ENCODE data around the gene SLC29A1. TPM values are rescaled to one million over a fixed set of nuclear protein-coding genes. Genes with fewer than 3 reads are reported as not detected.

The SLC29A1 gene
- total and polyA plus RNA-seq, 9 of the 15 experiments (the other 6 are each of a cell fraction or from before 2014, with no cell fraction given) = 18.9 to 170 (median 57.7) TPM

DNA sequence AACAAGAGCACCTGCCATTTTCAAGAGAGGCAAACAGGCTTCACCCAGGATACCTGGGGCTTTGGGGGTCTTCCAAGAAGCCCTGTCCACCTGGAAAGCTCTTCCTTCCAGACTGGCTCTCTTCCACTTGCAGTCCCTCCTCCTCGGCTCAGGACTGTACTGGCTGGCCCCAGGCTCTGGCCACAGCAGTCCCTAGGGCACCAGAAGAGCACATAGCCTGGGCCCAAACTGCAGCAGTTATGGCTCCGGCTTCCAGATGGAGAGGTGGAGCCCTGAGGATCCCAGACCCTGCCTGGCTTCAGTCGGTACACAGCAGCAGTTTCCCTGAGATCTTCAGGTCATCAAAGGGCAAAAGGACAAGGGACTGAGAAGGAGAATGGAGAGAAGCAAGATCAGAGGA lies 35.5 kb downstream of the SLC29A1 start (continued):
- no peak for TF ChIP-seq TEAD1 (CRISPR knock-in tag; IDR thresholded peaks at IDR 0.05)

DNA sequence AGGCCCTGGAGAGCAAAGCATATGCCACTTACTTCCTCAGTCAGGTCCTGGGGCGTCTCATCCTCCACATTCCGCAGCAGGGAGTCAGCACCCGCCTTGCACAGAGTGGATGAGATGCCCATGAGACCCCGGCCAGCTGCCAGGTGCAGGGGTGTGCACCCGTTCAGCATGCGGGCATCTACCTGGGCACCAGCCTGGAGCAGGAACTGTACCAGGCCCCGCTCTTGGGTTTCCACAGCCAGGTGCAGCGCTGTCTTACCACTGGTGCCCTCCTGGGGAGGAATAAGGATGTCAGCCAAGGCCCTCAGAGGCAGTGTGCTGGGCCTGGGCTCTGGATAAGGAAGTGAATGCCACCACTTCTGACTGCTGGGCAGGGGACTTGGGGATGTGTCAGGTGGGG lies 36.6 kb downstream of the SLC29A1 start:
- Histone ChIP-seq H3K9me1 (ENCODE audit: control insufficient read depth, insufficient read depth, low read length) (peaks cover 9% of the 10 kb centered on the region), H3K9me3 (replicated peaks; ENCODE audit: control insufficient read depth, insufficient read depth, low read depth, low read length) (no peaks in the 10 kb centered on the region), H4K20me1 (replicated peaks; ENCODE audit: control insufficient read depth, insufficient read depth, low read length) (peaks cover 16% of the 10 kb centered on the region), H3K9ac (ENCODE audit: insufficient read depth in 1 of 2, low read depth in 2 of 2, low read length in 2 of 2) (peak overlapping the region in 1 of 2 experiments; percentile 24; a peak in 1 of 4 replicates), H3K79me2 (ENCODE audit: control insufficient read depth, insufficient read depth, low read length) (peaks cover 34% of the 10 kb centered on the region), H3K4me2 (ENCODE audit: insufficient read depth, low read length) (no peak overlapping the region), H3K4me3 (no peak overlapping the region), H3K27ac (ENCODE audit: extremely low read depth, low read depth, low read length) (no peak overlapping the region), H3K4me1 (replicated peaks in 1 of 2; ENCODE audit: control insufficient read depth in 2 of 2, insufficient read depth in 2 of 2, low read length in 2 of 2) (peaks cover 39 to 58% of the 10 kb centered on the region in 2 experiments; a peak in 4 of 5 replicates), H3K27me3 (ENCODE audit: control insufficient read depth in 2 of 2, insufficient read depth in 2 of 2, low read length in 2 of 2) (no peaks in the 10 kb centered on the region), H2AFZ (ENCODE audit: low read depth, low read length) (no peak overlapping the region), H3K36me3 (ENCODE audit: control insufficient read depth, insufficient read depth, low read length) (peaks cover 59% of the 10 kb centered on the region; the same call in 2 of the 3 replicates)
- WGBS (ENCODE audit: insufficient coverage, low coverage, missing lambda C conversion rate) = 90% methylated on average over 8 of the region's 8 CpGs
- FAIRE-seq = no peak
- in situ Hi-C loops (cut with MboI) (no loop called here), intact Hi-C loops (cut with micrococcal nuclease) (no loop called here)
- no peak for ATAC-seq
- ChIA-PET CTCF (ENCODE audit: low intra/inter-chr PET ratio) (no interaction called here), POLR2A (interaction anchor here (0.6 kb wide), 1 partner anchor 29 kb away, joined by 4 read pairs; no protein-coding TSS in a partner anchor)
- no peak for DNase-seq (ENCODE audit: extremely low read depth in 1 of 4, low spot score in 3 of 4)
- TF ChIP-seq, protein P1, sequence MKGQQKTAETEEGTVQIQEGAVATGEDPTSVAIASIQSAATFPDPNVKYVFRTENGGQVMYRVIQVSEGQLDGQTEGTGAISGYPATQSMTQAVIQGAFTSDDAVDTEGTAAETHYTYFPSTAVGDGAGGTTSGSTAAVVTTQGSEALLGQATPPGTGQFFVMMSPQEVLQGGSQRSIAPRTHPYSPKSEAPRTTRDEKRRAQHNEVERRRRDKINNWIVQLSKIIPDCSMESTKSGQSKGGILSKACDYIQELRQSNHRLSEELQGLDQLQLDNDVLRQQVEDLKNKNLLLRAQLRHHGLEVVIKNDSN (CRISPR knock-in tag; IDR thresholded peaks at IDR 0.05) = peak; percentile 11; the same call in 1 of the 2 replicates
- TF ChIP-seq RBFOX2 (IDR thresholded peaks at IDR 0.05; ENCODE audit: low read depth, low read length) = 0 out of 2 replicates have a peak, but pooled peaks have one; percentile 43
- 0 out of 2 replicates have a peak, but pooled peaks have one; percentile 9 for TF ChIP-seq PRMT5 (CRISPR knock-in tag; IDR thresholded peaks at IDR 0.05)
- TF ChIP-seq MCM7 (IDR thresholded peaks at IDR 0.05) = no peak
- BruUV-seq (replicated peaks) = no TSS peak
